Endothelial cell of umbilical vein (primary cell): ENCODE data around the gene PGLYRP1. TPM values are rescaled to one million over a fixed set of nuclear protein-coding genes. Genes with fewer than 3 reads are reported as not detected.

Source experiments
- BruUV-seq: library from RNA; stranded (reverse); fragments of 400-500 nt; replicated peaks from 2 replicates; lab custom pipeline; 2021; lab: Mats Ljungman, UMichigan
- CTCF ChIA-PET: fragments of 300-600, 350-600 bp; sonication (Branson Sonifier 250); formaldehyde crosslinking; loops from one replicate; lab custom pipeline; 2021; ENCODE audit warnings: antibody characterized with exemption, inconsistent platforms; lab: Charles Lee
- POLR2A ChIA-PET: fragments of 300-600, 350-600 bp; sonication (Branson Sonifier 250); formaldehyde crosslinking; loops from one replicate; lab custom pipeline; 2021; ENCODE audit warnings: antibody characterized with exemption, inconsistent platforms; lab: Charles Lee
- DNase-seq: peaks from one replicate; pipeline ENCODE4 v3.0.0-alpha.2; 2011; ENCODE audit warnings: low read depth, low spot score
- FAIRE-seq: peaks from 2 replicates; lab custom pipeline; 2011; peaks lifted over from hg19 to GRCh38; lab: Jason Lieb, UNC
- H2AFZ ChIP-seq: 2 replicates; pipeline ENCODE4 v1.6.0; 2012; ENCODE audit warnings: low read depth, low read length, control low read depth, inconsistent platforms
- H3K27ac ChIP-seq: 2 replicates; pipeline ENCODE4 v1.5.1; 2011; ENCODE audit warnings: low read depth, mild to moderate bottlenecking, control low read depth, low read length, moderate library complexity; ENCODE audit not compliant: insufficient read depth
- H3K27me3 ChIP-seq, 2 experiments: 2 replicates each; pipeline versions ENCODE4 v1.6.0 to v1.6.1; 2011; ENCODE audit warnings: low read length in 2 of 2, mixed read lengths in 1 of 2; ENCODE audit not compliant: control insufficient read depth in 2 of 2, insufficient read depth in 2 of 2
- H3K36me3 ChIP-seq, 2 experiments: 2 replicates in 1 of 2; 3 replicates in 1 of 2; pipeline ENCODE4 v1.5.1; 2011; ENCODE audit warnings: low read length in 2 of 2, mild to moderate bottlenecking in 1 of 2, moderate library complexity in 1 of 2; ENCODE audit not compliant: control insufficient read depth in 2 of 2, insufficient read depth in 2 of 2; ENCODE audit errors: extremely low read depth in 1 of 2
- H3K4me1 ChIP-seq: 3 replicates; pipeline ENCODE4 v1.5.1; 2011; ENCODE audit warnings: mild to moderate bottlenecking, low read length; ENCODE audit not compliant: control insufficient read depth, insufficient read depth; ENCODE audit errors: extremely low read depth
- H3K4me2 ChIP-seq: 2 replicates; pipeline ENCODE4 v1.6.1; 2011; ENCODE audit warnings: low read length, control low read depth, mixed read lengths; ENCODE audit not compliant: insufficient read depth
- H3K4me3 ChIP-seq, 3 experiments: fragments of 200-600 bp in 1 of 3; sonication (generic), shearing (Covaris generic) in 1 of 3; replicated peaks in 1 of 3; 2 replicates each; pipeline ENCODE4 v1.5.1; 2011 to 2016; ENCODE audit warnings: control low read depth in 3 of 3, low read length in 3 of 3, mild to moderate bottlenecking in 2 of 3, inconsistent platforms in 1 of 3, low read depth in 1 of 3, moderate library complexity in 1 of 3; ENCODE audit not compliant: insufficient read depth in 1 of 3
- H3K79me2 ChIP-seq: 2 replicates; pipeline ENCODE4 v1.6.0; 2012; ENCODE audit warnings: low read length, inconsistent platforms; ENCODE audit not compliant: control insufficient read depth, insufficient read depth
- H3K9ac ChIP-seq: replicated peaks from 2 replicates; pipeline ENCODE3; 2011; ENCODE audit warnings: low read length, control low read depth; ENCODE audit not compliant: insufficient read depth; ENCODE audit errors: extremely low read depth
- H3K9me1 ChIP-seq: replicated peaks from 3 replicates; pipeline ENCODE4 v1.6.0; 2011; ENCODE audit warnings: mild to moderate bottlenecking, low read length; ENCODE audit not compliant: control insufficient read depth, insufficient read depth; ENCODE audit errors: extremely low read depth
- H3K9me3 ChIP-seq: replicated peaks from 2 replicates; pipeline ENCODE4 v1.5.1; 2012; ENCODE audit warnings: low read length, inconsistent platforms; ENCODE audit not compliant: control insufficient read depth, insufficient read depth
- H4K20me1 ChIP-seq: replicated peaks from 2 replicates; pipeline ENCODE3; 2011; ENCODE audit warnings: mild to moderate bottlenecking, low read length; ENCODE audit not compliant: control insufficient read depth, insufficient read depth; ENCODE audit errors: extremely low read depth
- EZH2 ChIP-seq: IDR thresholded peaks from 2 replicates; pipeline ENCODE4 v1.6.1; 2012; ENCODE audit warnings: borderline replicate concordance, low read depth, mild to moderate bottlenecking, moderate library complexity, low read length, inconsistent platforms; ENCODE audit not compliant: severe bottlenecking
- FOS ChIP-seq: IDR thresholded peaks from 2 replicates; pipeline ENCODE4 v1.6.1; 2011; ENCODE audit warnings: mild to moderate bottlenecking, low read length, moderate library complexity, borderline replicate concordance; ENCODE audit not compliant: insufficient read depth
- GATA2 ChIP-seq: IDR thresholded peaks from 2 replicates; pipeline ENCODE4 v1.7.0; 2011; ENCODE audit warnings: low read depth, mild to moderate bottlenecking, moderate library complexity, mixed read lengths, low read length; ENCODE audit not compliant: insufficient read length, insufficient read depth
- JUN ChIP-seq: IDR thresholded peaks from 2 replicates; pipeline ENCODE4 v1.6.1; 2011; ENCODE audit warnings: borderline replicate concordance, low read depth; ENCODE audit not compliant: insufficient read length, insufficient read depth
- MYC ChIP-seq: IDR thresholded peaks from one replicate; pipeline ENCODE4 v1.6.1; 2011; ENCODE audit warnings: mild to moderate bottlenecking, low read depth, low read length
- POLR2A ChIP-seq: IDR thresholded peaks from 2 replicates; pipeline ENCODE4 v1.6.1; 2012; ENCODE audit warnings: low read depth, mild to moderate bottlenecking, control low read depth, low read length
- POLR2AphosphoS5 ChIP-seq: IDR thresholded peaks from 2 replicates; pipeline ENCODE4 v1.6.1; 2012; ENCODE audit warnings: low read depth, mild to moderate bottlenecking, control low read depth, low read length, moderate library complexity; ENCODE audit not compliant: insufficient read depth
- dilution Hi-C: fragments of 300-500 bp; cut with MboI; formaldehyde crosslinking; loops from one replicate; pipeline ENCODE4 v1.15.0; 2019; ENCODE audit warnings: low sequenced_read_pairs; ENCODE audit not compliant: extremely low pct_ligation_motif_present
- intact Hi-C: fragments of 100-400 bp; cut with micrococcal nuclease; formaldehyde crosslinking; loops from one replicate; pipeline ENCODE4 v1.10.0; 2022
- polyA plus RNA-seq, 4 experiments: library from polyadenylated mRNA; depleted of rRNA in 3 of 4; stranded (reverse) in 3 of 4; unstranded in 1 of 4; fragments of >200 nt; gene quantifications; 2 replicates each; pipeline versions ENCODE4 v1.2.1 to v1.2.3, GENCODE V29; 2011 to 2012; ENCODE audit warnings: missing spikeins in 1 of 4
- total RNA-seq: library from RNA; stranded (reverse); gene quantifications from 2 replicates; pipeline ENCODE4 v1.2.3, GENCODE V29; 2021
- TF ChIP-seq, protein P1 (sequence below), 2 donors: IDR thresholded peaks; 1 replicate in 1 of 2; 2 replicates in 1 of 2; pipeline ENCODE4 v1.5.1; 2011; ENCODE audit warnings: low read length in 2 of 2, mild to moderate bottlenecking in 2 of 2, moderate library complexity in 2 of 2, control low read depth in 1 of 2, inconsistent platforms in 1 of 2, low read depth in 1 of 2; ENCODE audit not compliant: insufficient read depth in 1 of 2; ENCODE audit errors: extremely low read depth in 1 of 2
- TF ChIP-seq, protein P2 (sequence below): IDR thresholded peaks from 2 replicates; pipeline ENCODE4 v1.6.1; 2011; ENCODE audit not compliant: insufficient read depth, insufficient read length

PGLYRP1 gene
- total and polyA plus RNA-seq, 2 donors (not counting 3 experiments of a cell fraction or from before 2014, with no cell fraction given), result not detected

DNA sequence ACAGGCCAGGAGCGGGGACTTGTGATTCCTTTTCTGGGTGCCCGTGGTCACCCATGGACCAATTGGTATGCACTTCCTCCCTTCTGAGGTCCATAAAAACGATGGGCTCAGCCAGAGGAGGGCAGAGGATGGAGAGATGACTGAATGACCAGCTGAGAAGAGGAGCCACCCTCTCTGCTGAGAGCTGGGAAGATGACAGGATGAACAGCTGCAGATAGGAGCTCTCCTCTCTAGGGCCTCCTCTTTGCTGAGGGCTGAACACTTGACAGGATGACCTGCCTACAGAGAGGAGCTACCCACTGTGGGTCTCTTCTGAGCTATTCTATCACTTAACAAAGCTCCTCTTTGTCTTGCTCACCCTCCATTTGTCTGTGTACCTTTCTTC, 13.9 kb upstream of the PGLYRP1 start:
- Histone ChIP-seq H3K9ac (no peak overlapping the region), H3K9me3 (no peaks in the 10 kb centered on the region), H3K9me1 (no peaks in the 10 kb centered on the region), H4K20me1 (no peaks in the 10 kb centered on the region), H3K79me2 (no peaks in the 10 kb centered on the region), H2AFZ (no peak overlapping the region), H3K27ac (no peak overlapping the region), H3K4me1 (no peaks in the 10 kb centered on the region), H3K4me2 (no peak overlapping the region), H3K36me3 (no peaks in the 10 kb centered on the region), H3K4me3 (no peak overlapping the region), H3K27me3 (peaks cover 4 to 7% of the 10 kb centered on the region in 2 experiments)
- dilution Hi-C loops (no loop called here), intact Hi-C loops (no loop called here)
- POLR2A ChIA-PET, result no interaction called here
- no TSS peak for BruUV-seq
- no peak for FAIRE-seq
- DNase-seq, result no peak
- no peak for TF ChIP-seq POLR2A
- no peak for TF ChIP-seq POLR2AphosphoS5
- TF ChIP-seq, protein P1, sequence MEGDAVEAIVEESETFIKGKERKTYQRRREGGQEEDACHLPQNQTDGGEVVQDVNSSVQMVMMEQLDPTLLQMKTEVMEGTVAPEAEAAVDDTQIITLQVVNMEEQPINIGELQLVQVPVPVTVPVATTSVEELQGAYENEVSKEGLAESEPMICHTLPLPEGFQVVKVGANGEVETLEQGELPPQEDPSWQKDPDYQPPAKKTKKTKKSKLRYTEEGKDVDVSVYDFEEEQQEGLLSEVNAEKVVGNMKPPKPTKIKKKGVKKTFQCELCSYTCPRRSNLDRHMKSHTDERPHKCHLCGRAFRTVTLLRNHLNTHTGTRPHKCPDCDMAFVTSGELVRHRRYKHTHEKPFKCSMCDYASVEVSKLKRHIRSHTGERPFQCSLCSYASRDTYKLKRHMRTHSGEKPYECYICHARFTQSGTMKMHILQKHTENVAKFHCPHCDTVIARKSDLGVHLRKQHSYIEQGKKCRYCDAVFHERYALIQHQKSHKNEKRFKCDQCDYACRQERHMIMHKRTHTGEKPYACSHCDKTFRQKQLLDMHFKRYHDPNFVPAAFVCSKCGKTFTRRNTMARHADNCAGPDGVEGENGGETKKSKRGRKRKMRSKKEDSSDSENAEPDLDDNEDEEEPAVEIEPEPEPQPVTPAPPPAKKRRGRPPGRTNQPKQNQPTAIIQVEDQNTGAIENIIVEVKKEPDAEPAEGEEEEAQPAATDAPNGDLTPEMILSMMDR (IDR thresholded peaks at IDR 0.05; ENCODE audit: extremely low read depth in 1 of 2, insufficient read depth in 1 of 2, low read depth in 1 of 2, low read length in 2 of 2), result no peak
- TF ChIP-seq MYC, result no peak
- TF ChIP-seq, protein P2, sequence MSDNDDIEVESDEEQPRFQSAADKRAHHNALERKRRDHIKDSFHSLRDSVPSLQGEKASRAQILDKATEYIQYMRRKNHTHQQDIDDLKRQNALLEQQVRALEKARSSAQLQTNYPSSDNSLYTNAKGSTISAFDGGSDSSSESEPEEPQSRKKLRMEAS, result no peak
- TF ChIP-seq JUN, result no peak
- TF ChIP-seq GATA2, result no peak
- TF ChIP-seq FOS, result no peak
- TF ChIP-seq EZH2, result no peak
- CTCF ChIA-PET, result interaction anchor here (0.9 to 6.3 kb wide), 4 partner anchors 8 to 41 kb away, joined by 3 to 77 read pairs (median 11); no protein-coding TSS in a partner anchor
